ENCODE results near the gene HAAO. TPM values are rescaled to one million over a fixed set of nuclear protein-coding genes. Genes with fewer than 3 reads are reported as not detected.

Gene HAAO
- polyA plus RNA-seq, 1 experiment = 0.54 TPM

DNA sequence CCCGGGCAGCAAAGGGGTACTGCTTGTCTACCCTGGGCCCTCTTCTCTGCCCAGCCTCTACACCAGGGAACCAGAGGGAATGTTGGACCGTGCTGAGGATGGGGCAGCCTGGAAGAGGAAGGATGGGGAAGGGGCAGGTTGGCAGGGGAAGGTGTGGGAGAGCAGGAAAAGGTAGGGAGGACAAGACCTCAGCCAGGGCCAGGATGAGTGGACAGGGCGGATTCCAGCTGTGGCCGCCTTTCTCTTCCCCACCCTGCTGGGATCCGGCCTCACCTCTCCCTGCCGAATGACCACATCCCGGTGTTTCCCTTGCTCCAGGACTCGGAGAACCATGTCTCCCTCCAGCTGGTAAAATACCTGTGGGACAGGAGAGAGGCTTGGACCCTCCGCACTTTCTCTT, 8.9 kb downstream of the HAAO start:
- Histone ChIP-seq H3K27me3 (ENCODE audit: control insufficient read depth, insufficient read depth, low read length) (no peaks in the 10 kb centered on the region), H3K4me3 (ENCODE audit: low read depth, low read length) (no peak overlapping the region), H3K36me3 (ENCODE audit: control insufficient read depth, insufficient read depth, low read length) (no peaks in the 10 kb centered on the region)
- no peak for DNase-seq (ENCODE audit: low read depth)
- CTCF ChIA-PET = interaction anchor here (0.6 to 1.7 kb wide), 3 partner anchors 9 to 26 kb away, joined by 3 to 5 read pairs (median 3); partner anchors contain the start of gene HAAO
- POLR2A ChIA-PET = no interaction called here
- TF ChIP-seq, protein P1, sequence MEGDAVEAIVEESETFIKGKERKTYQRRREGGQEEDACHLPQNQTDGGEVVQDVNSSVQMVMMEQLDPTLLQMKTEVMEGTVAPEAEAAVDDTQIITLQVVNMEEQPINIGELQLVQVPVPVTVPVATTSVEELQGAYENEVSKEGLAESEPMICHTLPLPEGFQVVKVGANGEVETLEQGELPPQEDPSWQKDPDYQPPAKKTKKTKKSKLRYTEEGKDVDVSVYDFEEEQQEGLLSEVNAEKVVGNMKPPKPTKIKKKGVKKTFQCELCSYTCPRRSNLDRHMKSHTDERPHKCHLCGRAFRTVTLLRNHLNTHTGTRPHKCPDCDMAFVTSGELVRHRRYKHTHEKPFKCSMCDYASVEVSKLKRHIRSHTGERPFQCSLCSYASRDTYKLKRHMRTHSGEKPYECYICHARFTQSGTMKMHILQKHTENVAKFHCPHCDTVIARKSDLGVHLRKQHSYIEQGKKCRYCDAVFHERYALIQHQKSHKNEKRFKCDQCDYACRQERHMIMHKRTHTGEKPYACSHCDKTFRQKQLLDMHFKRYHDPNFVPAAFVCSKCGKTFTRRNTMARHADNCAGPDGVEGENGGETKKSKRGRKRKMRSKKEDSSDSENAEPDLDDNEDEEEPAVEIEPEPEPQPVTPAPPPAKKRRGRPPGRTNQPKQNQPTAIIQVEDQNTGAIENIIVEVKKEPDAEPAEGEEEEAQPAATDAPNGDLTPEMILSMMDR (IDR thresholded peaks at IDR 0.05; ENCODE audit: insufficient read depth, low read depth, low read length) = no peak

DNA sequence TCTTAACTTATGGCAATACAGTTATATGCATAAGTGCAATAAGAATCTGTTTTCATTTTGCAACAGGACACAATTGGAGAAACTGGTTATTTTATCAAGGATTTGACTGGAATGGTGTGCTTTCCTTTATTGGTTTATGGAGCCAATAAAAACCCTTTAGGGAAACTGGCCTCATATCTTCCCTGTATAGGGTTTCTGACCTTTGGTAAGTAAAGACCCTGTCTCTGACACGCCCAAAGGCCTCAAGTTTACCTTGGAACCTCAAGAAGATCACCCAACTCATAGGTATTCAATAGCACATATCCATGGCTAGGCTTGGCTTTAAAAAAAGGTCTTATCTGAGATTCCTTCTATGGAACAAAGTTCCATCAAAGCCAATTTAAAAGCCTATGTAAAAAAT, 11.2 kb downstream of the HAAO start:
- TF ChIP-seq, protein P1 (IDR thresholded peaks at IDR 0.05; ENCODE audit: insufficient read depth, low read depth, low read length) = no peak
- H3K36me3 ChIP-seq (ENCODE audit: control insufficient read depth, insufficient read depth, low read length) = no peaks in the 10 kb centered on the region
- H3K27me3 ChIP-seq (ENCODE audit: control insufficient read depth, insufficient read depth, low read length) = no peaks in the 10 kb centered on the region
- DNase-seq (ENCODE audit: low read depth) = no peak
- H3K4me3 ChIP-seq (ENCODE audit: low read depth, low read length) = no peak overlapping the region
- POLR2A ChIA-PET = no interaction called here
- CTCF ChIA-PET = no interaction called here

DNA sequence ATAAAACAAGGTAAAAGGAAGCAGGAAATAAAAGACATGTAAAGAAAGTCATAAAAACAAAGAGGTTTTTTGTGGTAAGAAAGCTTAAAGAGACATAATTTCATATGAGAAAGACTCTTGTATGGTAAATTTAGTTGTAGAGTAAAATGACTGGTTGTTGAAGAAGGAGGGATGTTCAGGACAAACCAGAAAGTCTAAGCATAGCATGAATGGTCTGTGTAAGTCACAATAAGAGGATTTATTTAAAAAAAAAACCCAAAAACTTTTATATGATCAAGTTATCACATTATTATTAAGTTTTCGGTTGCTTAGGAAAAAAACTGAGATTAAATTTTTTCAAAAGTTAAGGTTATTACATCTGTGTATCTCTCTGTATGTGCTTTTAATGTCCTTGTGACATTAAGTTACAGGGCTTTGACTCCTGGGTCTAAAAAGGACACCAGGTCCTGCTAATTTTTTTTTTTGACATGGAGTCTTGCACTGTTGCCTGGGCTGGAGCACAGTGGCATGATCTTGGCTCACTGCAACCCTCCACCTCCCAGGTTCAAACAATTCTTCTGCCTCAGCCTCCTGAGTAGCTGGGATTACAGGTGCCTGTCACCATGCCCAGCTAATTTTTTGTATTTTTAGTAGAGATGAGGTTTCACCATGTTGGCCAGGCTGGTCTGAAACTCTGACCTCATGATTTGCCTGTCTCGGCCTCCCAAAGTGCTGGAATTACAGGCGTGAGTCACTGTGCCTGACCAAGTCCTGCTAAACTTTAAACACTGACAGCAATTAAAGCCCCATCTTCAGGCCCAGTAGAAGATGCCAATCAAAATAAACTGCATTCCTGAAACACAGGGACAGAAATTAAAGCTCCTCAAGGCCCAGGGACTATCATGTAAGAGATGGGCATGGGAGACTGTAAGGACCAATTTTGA, 14.2 kb downstream of the HAAO start:
- TF ChIP-seq, protein P1 (IDR thresholded peaks at IDR 0.05; ENCODE audit: insufficient read depth, low read depth, low read length) = no peak
- H3K27me3 ChIP-seq (ENCODE audit: control insufficient read depth, insufficient read depth, low read length) = no peaks in the 10 kb centered on the region
- H3K36me3 ChIP-seq (ENCODE audit: control insufficient read depth, insufficient read depth, low read length) = no peaks in the 10 kb centered on the region
- no peak overlapping the region for H3K4me3 ChIP-seq (ENCODE audit: low read depth, low read length)
- DNase-seq (ENCODE audit: low read depth) = no peak
- POLR2A ChIA-PET = no interaction called here
- CTCF ChIA-PET = interaction anchor here (0.7 to 1.1 kb wide), 2 partner anchors 24 to 68 kb away, joined by 3 read pairs; no protein-coding TSS in a partner anchor

DNA sequence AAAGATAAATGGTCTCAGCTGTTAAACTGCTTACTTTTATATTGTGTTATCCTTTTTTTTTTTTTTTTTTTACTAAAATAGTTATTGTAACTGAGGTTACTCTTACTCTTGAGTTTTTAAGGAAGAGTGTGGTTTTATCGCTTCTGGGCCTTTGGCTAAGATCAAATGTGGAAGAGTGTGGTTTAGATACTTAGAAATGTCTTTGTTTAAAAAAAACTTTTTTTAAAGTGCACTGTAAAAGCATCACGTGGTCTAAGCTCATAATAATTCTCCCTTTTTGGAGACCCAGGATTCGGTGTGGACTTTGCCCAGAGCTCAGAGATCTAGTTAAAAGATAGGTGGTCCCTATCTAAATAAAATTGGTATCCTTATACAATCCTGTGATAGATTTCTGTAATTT, 16.6 kb downstream of the HAAO start:
- POLR2A ChIA-PET = no interaction called here
- TF ChIP-seq, protein P1 (IDR thresholded peaks at IDR 0.05; ENCODE audit: insufficient read depth, low read depth, low read length) = no peak

DNA sequence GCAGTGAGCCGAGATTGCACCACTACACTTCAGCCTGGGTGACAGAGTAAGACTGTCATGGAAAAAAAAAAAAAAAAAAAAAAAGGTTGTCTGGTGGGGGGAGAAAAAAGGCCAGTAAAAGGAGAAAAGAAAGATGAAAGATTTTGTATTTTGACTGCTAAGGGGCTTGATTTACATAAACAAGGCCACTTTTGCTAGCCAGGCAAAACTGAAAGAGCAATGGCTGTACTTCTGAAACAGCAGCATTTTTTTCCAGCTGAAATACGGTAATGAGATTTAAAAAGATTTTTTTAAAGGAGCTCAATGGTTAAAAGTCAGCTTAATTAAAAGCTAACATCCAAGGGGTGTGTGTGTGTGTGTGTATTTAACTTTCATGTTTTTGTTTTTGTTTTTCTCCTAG, 17.2 kb downstream of the HAAO start:
- H3K36me3 ChIP-seq (ENCODE audit: control insufficient read depth, insufficient read depth, low read length) = no peaks in the 10 kb centered on the region
- CTCF ChIA-PET = no interaction called here
- no peak overlapping the region for H3K4me3 ChIP-seq (ENCODE audit: low read depth, low read length)
- no peaks in the 10 kb centered on the region for H3K27me3 ChIP-seq (ENCODE audit: control insufficient read depth, insufficient read depth, low read length)
- TF ChIP-seq, protein P1 (IDR thresholded peaks at IDR 0.05; ENCODE audit: insufficient read depth, low read depth, low read length) = no peak
- POLR2A ChIA-PET = no interaction called here
- no peak for DNase-seq (ENCODE audit: low read depth)

More for the DNA sequence above, 16.6 kb downstream of the HAAO start:
- Histone ChIP-seq H3K27me3 (ENCODE audit: control insufficient read depth, insufficient read depth, low read length) (no peaks in the 10 kb centered on the region), H3K4me3 (ENCODE audit: low read depth, low read length) (no peak overlapping the region), H3K36me3 (ENCODE audit: control insufficient read depth, insufficient read depth, low read length) (no peaks in the 10 kb centered on the region)
- DNase-seq (ENCODE audit: low read depth) = no peak
- CTCF ChIA-PET = no interaction called here

All from BJ (cell line).